NK-92 (cell line): Measurements from ENCODE around the gene DEFB125.

ENCODE experiments used
- DNase-seq: peaks from one replicate; lab custom pipeline; 2025; ENCODE audit not compliant: unreplicated experiment; lab: John Stamatoyannopoulos, UW

The DEFB125 gene

DNA sequence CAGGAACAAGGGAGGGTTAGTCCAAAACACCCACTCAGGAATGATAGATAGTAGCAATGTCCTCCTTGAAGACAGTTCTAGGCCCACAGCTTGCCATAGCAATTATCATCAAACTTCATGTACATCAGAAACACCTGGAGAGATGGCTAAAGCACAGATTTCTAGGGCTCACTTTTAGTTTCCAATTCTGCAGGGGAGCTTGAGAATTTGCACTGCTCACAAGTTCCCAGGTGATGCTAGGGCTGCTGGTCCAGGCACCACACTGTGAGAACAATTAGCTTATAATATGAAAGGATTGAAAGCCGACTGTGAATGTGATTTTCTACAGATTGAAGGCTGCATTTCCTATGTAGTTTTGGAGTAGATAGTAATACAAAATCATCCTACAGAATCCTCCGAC is 58.4 kb downstream of the DEFB125 start:
- DNase-seq: no peak
